ENCODE results near the gene LOC101059915.

GRCh38 chrX:71659342-71659741, 8.0 kb upstream of the LOC101059915 start:
- no peak for TF ChIP-seq TAF1 (conservative IDR thresholded peaks at IDR 0.05)
- TF ChIP-seq CTCF (IDR thresholded peaks at IDR 0.05; ENCODE audit: low read depth, low read length, missing input control), result no peak
- no peak for TF ChIP-seq SP1 (IDR thresholded peaks at IDR 0.05)
- no peak for TF ChIP-seq RXRA (IDR thresholded peaks at IDR 0.05)
- no peak for TF ChIP-seq RAD21 (IDR thresholded peaks at IDR 0.05)
- TF ChIP-seq FOXA2 (IDR thresholded peaks at IDR 0.05), result no peak
- no peak for TF ChIP-seq JUND (IDR thresholded peaks at IDR 0.05)
- no peak for TF ChIP-seq REST (IDR thresholded peaks at IDR 0.05)
- peak in 1 of 2 donors; percentile 40 for TF ChIP-seq EGR1 (IDR thresholded peaks at IDR 0.05; ENCODE audit: low read depth in 2 of 2)
- TF ChIP-seq YY1 (IDR thresholded peaks at IDR 0.05), result no peak
- no peak for TF ChIP-seq HNF4A (conservative IDR thresholded peaks at IDR 0.05)
- no peak for TF ChIP-seq MAX (IDR thresholded peaks at IDR 0.05)
- no peak for TF ChIP-seq GABPA (IDR thresholded peaks at IDR 0.05 in 1 of 2, conservative IDR thresholded peaks at IDR 0.05 in 1 of 2)

Data from liver (tissue), 3 donors.